Trophoblast cell (in vitro differentiated cells and primary cell): ENCODE data around the gene SPATA31C1.

Source experiments
- DNase-seq, 2 donors: peaks; one replicate each; pipeline ENCODE4 v3.0.0-alpha.2; 2016
- H2AFZ ChIP-seq: 2 replicates; pipeline ENCODE4 v1.6.1; 2013; ENCODE audit warnings: low read length, moderate library complexity, mild to moderate bottlenecking; ENCODE audit not compliant: insufficient read depth, poor library complexity
- H2AK5ac ChIP-seq: 2 replicates; pipeline ENCODE4 v1.6.1; 2013; ENCODE audit warnings: mild to moderate bottlenecking, low read length
- H2BK120ac ChIP-seq: 2 replicates; pipeline ENCODE4 v1.6.1; 2013; ENCODE audit warnings: low read length, mild to moderate bottlenecking, moderate library complexity; ENCODE audit not compliant: insufficient read depth, poor library complexity
- H2BK12ac ChIP-seq: 2 replicates; pipeline ENCODE4 v1.6.1; 2013; ENCODE audit warnings: mild to moderate bottlenecking, low read length, moderate library complexity
- H2BK5ac ChIP-seq: 2 replicates; pipeline ENCODE4 v1.6.1; 2013; ENCODE audit warnings: low read length, low read depth, moderate library complexity, mild to moderate bottlenecking; ENCODE audit not compliant: poor library complexity
- H3K14ac ChIP-seq: 2 replicates; pipeline ENCODE4 v1.6.1; 2013; ENCODE audit warnings: mild to moderate bottlenecking, low read length
- H3K18ac ChIP-seq: 2 replicates; pipeline ENCODE4 v1.6.1; 2013; ENCODE audit warnings: mild to moderate bottlenecking, low read length
- H3K23ac ChIP-seq: 2 replicates; pipeline ENCODE4 v1.6.1; 2013; ENCODE audit warnings: low read length
- H3K27ac ChIP-seq: 2 replicates; pipeline ENCODE4 v1.5.1; 2013; ENCODE audit warnings: low read depth, mild to moderate bottlenecking, inconsistent platforms, low read length, moderate library complexity
- H3K27me3 ChIP-seq: 2 replicates; pipeline ENCODE4 v1.6.1; 2013; ENCODE audit warnings: inconsistent platforms, mild to moderate bottlenecking, low read length, moderate library complexity; ENCODE audit not compliant: insufficient read depth
- H3K36me3 ChIP-seq, 2 experiments: 1 replicate in 1 of 2; 2 replicates in 1 of 2; pipeline ENCODE4 v1.6.1; 2013; ENCODE audit warnings: low read length in 2 of 2, mild to moderate bottlenecking in 2 of 2, moderate library complexity in 1 of 2; ENCODE audit not compliant: insufficient read depth in 2 of 2, control insufficient read depth in 1 of 2
- H3K4ac ChIP-seq: 2 replicates; pipeline ENCODE4 v1.6.1; 2013; ENCODE audit warnings: low read depth, mild to moderate bottlenecking, low read length, moderate library complexity
- H3K4me1 ChIP-seq, 2 experiments: 1 replicate in 1 of 2; 2 replicates in 1 of 2; pipeline ENCODE4 v1.6.1; 2013; ENCODE audit warnings: low read length in 2 of 2, mild to moderate bottlenecking in 2 of 2, moderate library complexity in 1 of 2; ENCODE audit not compliant: insufficient read depth in 2 of 2, control insufficient read depth in 1 of 2
- H3K4me2 ChIP-seq: 2 replicates; pipeline ENCODE4 v1.6.1; 2013; ENCODE audit warnings: inconsistent platforms, mild to moderate bottlenecking, low read length, moderate library complexity
- H3K4me3 ChIP-seq: 2 replicates; pipeline ENCODE4 v1.5.1; 2013; ENCODE audit warnings: mild to moderate bottlenecking, low read depth, low read length, inconsistent platforms
- H3K79me1 ChIP-seq: one replicate; pipeline ENCODE4 v1.6.1; 2013; ENCODE audit warnings: low read length
- H3K79me2 ChIP-seq: 2 replicates; pipeline ENCODE4 v1.6.1; 2013; ENCODE audit warnings: low read length, mild to moderate bottlenecking; ENCODE audit not compliant: control insufficient read depth, insufficient read depth, poor library complexity
- H3K9ac ChIP-seq: 2 replicates; pipeline ENCODE4 v1.6.1; 2013; ENCODE audit warnings: mild to moderate bottlenecking, low read length
- H3K9me3 ChIP-seq: 2 replicates; pipeline ENCODE4 v1.6.1; 2013; ENCODE audit warnings: low read depth, mild to moderate bottlenecking, control low read depth, inconsistent platforms, low read length; ENCODE audit not compliant: insufficient read depth
- H4K12ac ChIP-seq: 2 replicates; pipeline ENCODE4 v1.6.1; 2013; ENCODE audit warnings: low read depth, mild to moderate bottlenecking, low read length, moderate library complexity
- H4K8ac ChIP-seq: 2 replicates; pipeline ENCODE4 v1.6.1; 2013; ENCODE audit warnings: low read depth, mild to moderate bottlenecking, low read length, moderate library complexity
- H4K91ac ChIP-seq: one replicate; pipeline ENCODE4 v1.6.1; 2013; ENCODE audit warnings: low read depth, mild to moderate bottlenecking, low read length, moderate library complexity
- WGBS: extraction: QIAGEN DNeasy Blood & Tissue Kit; methylation state at CpG from one replicate; pipeline ENCODE4 v1.1.7; 2013; ENCODE audit warnings: missing lambda C conversion rate; ENCODE audit not compliant: insufficient read length, insufficient coverage; ENCODE audit errors: extremely low coverage; 5-methylcytosine and 5-hydroxymethylcytosine counted together

Gene SPATA31C1

GRCh38 chr9:87964826-87965225 is 47.1 kb downstream of the SPATA31C1 start:
- Histone ChIP-seq H3K36me3 (peaks cover 6% of the 10 kb centered on the region in 2 experiments), H3K23ac (no peak overlapping the region), H4K91ac (no peak overlapping the region), H4K8ac (no peak overlapping the region), H2AFZ (no peak overlapping the region), H2BK5ac (no peak overlapping the region), H3K27me3 (no peaks in the 10 kb centered on the region), H3K4me3 (no peak overlapping the region), H4K12ac (no peak overlapping the region), H3K18ac (no peak overlapping the region), H3K4me2 (no peak overlapping the region), H3K79me1 (no peaks in the 10 kb centered on the region), H3K14ac (no peak overlapping the region), H3K9me3 (peaks cover 2% of the 10 kb centered on the region), H2BK12ac (no peak overlapping the region), H3K4ac (no peak overlapping the region), H2AK5ac (no peak overlapping the region), H2BK120ac (no peak overlapping the region), H3K79me2 (no peaks in the 10 kb centered on the region), H3K27ac (no peak overlapping the region), H3K4me1 (peaks cover 0 to 3% of the 10 kb centered on the region in 2 experiments), H3K9ac (no peak overlapping the region)
- DNase-seq: no peak
- WGBS: no CpG with 5 or more reads among the region's 4 CpGs

- Histone ChIP-seq H3K27ac (no peak overlapping the region), H3K14ac (no peak overlapping the region), H3K4me2 (no peak overlapping the region), H4K12ac (no peak overlapping the region), H2AK5ac (no peak overlapping the region), H2BK12ac (no peak overlapping the region), H3K4me3 (no peak overlapping the region), H3K79me1 (no peaks in the 10 kb centered on the region), H3K79me2 (no peaks in the 10 kb centered on the region), H2BK120ac (no peak overlapping the region), H3K9me3 (peaks cover 2% of the 10 kb centered on the region), H2AFZ (no peak overlapping the region), H3K18ac (no peak overlapping the region), H3K4me1 (no peaks in the 10 kb centered on the region), H3K4ac (no peak overlapping the region), H3K36me3 (peaks cover 6% of the 10 kb centered on the region in 2 experiments), H4K91ac (no peak overlapping the region), H3K9ac (no peak overlapping the region), H2BK5ac (no peak overlapping the region), H4K8ac (no peak overlapping the region), H3K23ac (no peak overlapping the region), H3K27me3 (no peaks in the 10 kb centered on the region)
- no peak for DNase-seq
- no CpG with 5 or more reads among the region's 6 CpGs for WGBS
Observed at GRCh38 chr9:87968155-87968554, 50.4 kb downstream of the SPATA31C1 start.

GRCh38 chr9:87970602-87971001 is 52.8 kb downstream of the SPATA31C1 start:
- H2BK120ac ChIP-seq: no peak overlapping the region
- peaks cover 6% of the 10 kb centered on the region in 2 experiments for H3K36me3 ChIP-seq
- no peak overlapping the region for H2BK12ac ChIP-seq
- H2AFZ ChIP-seq: no peak overlapping the region
- peaks cover 4 to 8% of the 10 kb centered on the region in 2 experiments for H3K4me1 ChIP-seq
- no peak overlapping the region for H3K4me3 ChIP-seq
- no peak overlapping the region for H3K4ac ChIP-seq
- no peak overlapping the region for H3K14ac ChIP-seq
- H3K4me2 ChIP-seq: no peak overlapping the region
- no peak overlapping the region for H4K91ac ChIP-seq
- no peaks in the 10 kb centered on the region for H3K27me3 ChIP-seq
- H3K9me3 ChIP-seq: peaks cover 2% of the 10 kb centered on the region
- no peak overlapping the region for H3K27ac ChIP-seq
- no peak overlapping the region for H3K9ac ChIP-seq
- no peak overlapping the region for H3K18ac ChIP-seq
- no peaks in the 10 kb centered on the region for H3K79me1 ChIP-seq
- H2AK5ac ChIP-seq: no peak overlapping the region
- no peak overlapping the region for H3K23ac ChIP-seq
- H4K8ac ChIP-seq: no peak overlapping the region
- H4K12ac ChIP-seq: no peak overlapping the region
- no CpG with 5 or more reads among the region's 10 CpGs for WGBS
- no peak for DNase-seq
- H2BK5ac ChIP-seq: no peak overlapping the region
- no peaks in the 10 kb centered on the region for H3K79me2 ChIP-seq

GRCh38 chr9:87973122-87973521 is 55.4 kb downstream of the SPATA31C1 start:
- Histone ChIP-seq H4K12ac (no peak overlapping the region), H3K4me2 (no peak overlapping the region), H2BK120ac (no peak overlapping the region), H3K9ac (no peak overlapping the region), H2BK12ac (no peak overlapping the region), H3K23ac (no peak overlapping the region), H3K79me2 (no peaks in the 10 kb centered on the region), H3K4me1 (peaks cover 4 to 8% of the 10 kb centered on the region in 2 experiments), H3K79me1 (no peaks in the 10 kb centered on the region), H3K4ac (no peak overlapping the region), H3K27ac (no peak overlapping the region), H2AFZ (no peak overlapping the region), H3K27me3 (no peaks in the 10 kb centered on the region), H2AK5ac (no peak overlapping the region), H4K91ac (no peak overlapping the region), H4K8ac (no peak overlapping the region), H2BK5ac (no peak overlapping the region), H3K14ac (no peak overlapping the region), H3K9me3 (no peaks in the 10 kb centered on the region), H3K36me3 (peaks cover 0 to 6% of the 10 kb centered on the region in 2 experiments), H3K18ac (no peak overlapping the region), H3K4me3 (peak overlapping the region; percentile 39)
- no peak for DNase-seq
- no CpG with 5 or more reads among the region's 5 CpGs for WGBS
